Measurements from ENCODE around the gene ANKRD29.
A peak's percentile ranks its signal among the peaks of the same experiment; 100 is the strongest.

DNA sequence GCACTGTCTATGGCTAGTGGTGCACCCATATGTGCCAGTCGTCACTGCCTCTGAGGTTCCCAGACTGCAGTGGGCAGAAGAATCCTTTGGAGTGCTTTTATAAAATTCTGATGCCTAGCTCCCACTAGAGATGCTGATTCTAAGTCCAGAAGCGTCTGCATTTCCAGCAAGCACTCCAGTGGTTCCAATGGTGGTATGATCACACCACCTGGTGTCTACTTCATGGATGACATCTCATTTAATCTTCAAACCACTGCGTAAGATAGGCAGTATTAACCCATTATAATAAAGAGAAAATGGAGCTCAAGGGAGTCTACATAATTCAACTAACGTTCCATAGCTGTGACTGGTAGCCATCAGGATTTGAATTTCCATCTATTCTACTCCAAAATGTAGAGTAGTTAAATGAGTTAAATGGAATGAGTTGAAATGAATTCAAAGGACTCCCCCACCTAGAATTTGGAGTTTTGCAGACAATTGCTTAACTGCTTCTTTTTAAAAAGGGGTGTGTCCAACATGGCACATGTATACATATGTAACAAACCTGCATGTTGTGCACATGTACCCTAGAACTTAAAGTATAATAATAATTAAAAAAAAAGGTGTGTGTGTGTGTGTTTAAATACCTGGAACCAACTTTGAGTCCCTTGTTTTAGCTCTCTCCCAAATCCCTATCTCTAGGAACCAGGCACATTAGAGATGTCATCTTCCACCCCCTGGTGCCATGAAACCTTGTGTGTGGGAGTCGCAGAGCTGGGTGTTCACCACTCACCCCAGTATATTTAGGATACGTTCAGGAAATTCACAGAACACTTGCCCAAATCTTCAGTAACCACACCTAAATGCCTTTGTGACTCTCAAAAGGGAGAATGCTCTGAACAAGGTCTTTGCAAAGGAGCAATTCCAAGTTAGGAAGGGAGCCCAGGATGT lies 40.6 kb upstream of the ANKRD29 start:
- TF ChIP-seq, protein P1, sequence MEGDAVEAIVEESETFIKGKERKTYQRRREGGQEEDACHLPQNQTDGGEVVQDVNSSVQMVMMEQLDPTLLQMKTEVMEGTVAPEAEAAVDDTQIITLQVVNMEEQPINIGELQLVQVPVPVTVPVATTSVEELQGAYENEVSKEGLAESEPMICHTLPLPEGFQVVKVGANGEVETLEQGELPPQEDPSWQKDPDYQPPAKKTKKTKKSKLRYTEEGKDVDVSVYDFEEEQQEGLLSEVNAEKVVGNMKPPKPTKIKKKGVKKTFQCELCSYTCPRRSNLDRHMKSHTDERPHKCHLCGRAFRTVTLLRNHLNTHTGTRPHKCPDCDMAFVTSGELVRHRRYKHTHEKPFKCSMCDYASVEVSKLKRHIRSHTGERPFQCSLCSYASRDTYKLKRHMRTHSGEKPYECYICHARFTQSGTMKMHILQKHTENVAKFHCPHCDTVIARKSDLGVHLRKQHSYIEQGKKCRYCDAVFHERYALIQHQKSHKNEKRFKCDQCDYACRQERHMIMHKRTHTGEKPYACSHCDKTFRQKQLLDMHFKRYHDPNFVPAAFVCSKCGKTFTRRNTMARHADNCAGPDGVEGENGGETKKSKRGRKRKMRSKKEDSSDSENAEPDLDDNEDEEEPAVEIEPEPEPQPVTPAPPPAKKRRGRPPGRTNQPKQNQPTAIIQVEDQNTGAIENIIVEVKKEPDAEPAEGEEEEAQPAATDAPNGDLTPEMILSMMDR (IDR thresholded peaks at IDR 0.05) = peak; percentile 36 to 77 (median 68)
- no peak for TF ChIP-seq POLR2A (IDR thresholded peaks at IDR 0.05)

All from adrenal gland (tissue), 5 donors.